ENCODE data around the gene SSC5D. TPM values are rescaled to one million over a fixed set of nuclear protein-coding genes. Genes with fewer than 3 reads are reported as not detected.

The SSC5D gene
- total RNA-seq, 1 experiment from 2014 or later, result 0.26 TPM

GRCh38 chr19:55553217-55554182 lies 65.3 kb downstream of the SSC5D start:
- intact Hi-C loops (cut with micrococcal nuclease; ENCODE audit: unreplicated experiment), result no loop called here
- H3K27ac Mint-ChIP-seq (ENCODE audit: unreplicated experiment), result no peak overlapping the region

GRCh38 chr19:55554302-55554701 lies 66.1 kb downstream of the SSC5D start:
- no peak for DNase-seq
- Mint-ChIP-seq H3K9me3 (ENCODE audit: low read depth, unreplicated experiment) (no peaks in the 10 kb centered on the region), H3K27ac (ENCODE audit: unreplicated experiment) (no peak overlapping the region), H3K27me3 (ENCODE audit: unreplicated experiment) (no peaks in the 10 kb centered on the region), H3K4me1 (ENCODE audit: low read depth, unreplicated experiment) (peaks cover 36% of the 10 kb centered on the region), H3K4me3 (ENCODE audit: low read depth, unreplicated experiment) (no peak overlapping the region), H3K36me3 (ENCODE audit: insufficient read depth, unreplicated experiment) (peaks cover 9% of the 10 kb centered on the region)
- BruUV-seq (replicated peaks), result no TSS peak
- no peak for TF ChIP-seq CTCF (IDR thresholded peaks at IDR 0.05; ENCODE audit: unreplicated experiment)
- CTCF ChIA-PET, result interaction anchor here (1.0 kb wide), 1 partner anchor 70 kb away, joined by 3 read pairs; the partner anchor contains the start of gene ZNF784
- intact Hi-C loops (cut with micrococcal nuclease; ENCODE audit: unreplicated experiment), result no loop called here

More at GRCh38 chr19:55553217-55554182, 65.3 kb downstream of the SSC5D start:
- Mint-ChIP-seq H3K4me3 (ENCODE audit: low read depth, unreplicated experiment) (peak overlapping the region; percentile 15), H3K9me3 (ENCODE audit: low read depth, unreplicated experiment) (no peaks in the 10 kb centered on the region), H3K27me3 (ENCODE audit: unreplicated experiment) (no peaks in the 10 kb centered on the region), H3K4me1 (ENCODE audit: low read depth, unreplicated experiment) (peaks cover 37% of the 10 kb centered on the region), H3K36me3 (ENCODE audit: insufficient read depth, unreplicated experiment) (peaks cover 11% of the 10 kb centered on the region)
- DNase-seq, result peak; percentile 27
- TF ChIP-seq CTCF (IDR thresholded peaks at IDR 0.05; ENCODE audit: unreplicated experiment), result no peak
- CTCF ChIA-PET, result interaction anchor here (0.7 to 1.3 kb wide), 5 partner anchors 12 to 71 kb away, joined by 3 to 4 read pairs (median 3); partner anchors contain the start of genes FIZ1 and ZNF784
- BruUV-seq (replicated peaks), result no TSS peak

- Mint-ChIP-seq H3K36me3 (ENCODE audit: insufficient read depth, unreplicated experiment) (peaks cover 5% of the 10 kb centered on the region), H3K4me1 (ENCODE audit: low read depth, unreplicated experiment) (peaks cover 31% of the 10 kb centered on the region), H3K27me3 (ENCODE audit: unreplicated experiment) (no peaks in the 10 kb centered on the region), H3K27ac (ENCODE audit: unreplicated experiment) (no peak overlapping the region), H3K9me3 (ENCODE audit: low read depth, unreplicated experiment) (no peaks in the 10 kb centered on the region), H3K4me3 (ENCODE audit: low read depth, unreplicated experiment) (no peak overlapping the region)
- DNase-seq, result no peak
- CTCF ChIA-PET, result no interaction called here
- no TSS peak for BruUV-seq (replicated peaks)
- no peak for TF ChIP-seq CTCF (IDR thresholded peaks at IDR 0.05; ENCODE audit: unreplicated experiment)
- intact Hi-C loops (cut with micrococcal nuclease; ENCODE audit: unreplicated experiment), result no loop called here
Observed at GRCh38 chr19:55554741-55555152, 66.5 kb downstream of the SSC5D start.

- Mint-ChIP-seq H3K4me1 (ENCODE audit: low read depth, unreplicated experiment) (no peaks in the 10 kb centered on the region), H3K27ac (ENCODE audit: unreplicated experiment) (no peak overlapping the region), H3K9me3 (ENCODE audit: low read depth, unreplicated experiment) (no peaks in the 10 kb centered on the region), H3K36me3 (ENCODE audit: insufficient read depth, unreplicated experiment) (no peaks in the 10 kb centered on the region), H3K27me3 (ENCODE audit: unreplicated experiment) (peaks cover 26% of the 10 kb centered on the region), H3K4me3 (ENCODE audit: low read depth, unreplicated experiment) (no peak overlapping the region)
- DNase-seq, result no peak
- intact Hi-C loops (cut with micrococcal nuclease; ENCODE audit: unreplicated experiment), result no loop called here
- TF ChIP-seq CTCF (IDR thresholded peaks at IDR 0.05; ENCODE audit: unreplicated experiment), result no peak
- no TSS peak for BruUV-seq (replicated peaks)
- CTCF ChIA-PET, result interaction anchor here (0.6 kb wide), 1 partner anchor 21 kb away, joined by 3 read pairs; no protein-coding TSS in a partner anchor
Observed at GRCh38 chr19:55559684-55560083, 71.4 kb downstream of the SSC5D start.

All from Calu3 (cell line).